GM12801 (cell line): ENCODE data around the gene RUNX1.

Experiments used
- CTCF ChIP-seq: IDR thresholded peaks from one replicate; pipeline ENCODE4 v1.5.1; 2011; ENCODE audit warnings: control low read depth; ENCODE audit not compliant: insufficient read length; ENCODE audit errors: extremely low read depth

The RUNX1 gene

GRCh38 chr21:35036465-35037383 lies 12.4 kb downstream of the RUNX1 start:
- no peak for TF ChIP-seq CTCF

GRCh38 chr21:35035581-35035980 lies 13.5 kb downstream of the RUNX1 start:
- no peak for TF ChIP-seq CTCF

GRCh38 chr21:35035116-35035515 lies 14.0 kb downstream of the RUNX1 start:
- no peak for TF ChIP-seq CTCF

GRCh38 chr21:35034203-35034926 lies 14.7 kb downstream of the RUNX1 start:
- no peak for TF ChIP-seq CTCF

- TF ChIP-seq CTCF: no peak
Measured at GRCh38 chr21:35032474-35033263, 16.4 kb downstream of the RUNX1 start.

- no peak for TF ChIP-seq CTCF
Measured at GRCh38 chr21:35028451-35028978, 20.6 kb downstream of the RUNX1 start.
